OCI-LY7 (cell line): ENCODE data around the gene LIPC. TPM values are rescaled to one million over a fixed set of nuclear protein-coding genes. Genes with fewer than 3 reads are reported as not detected.

Experiments used
- BruUV-seq: library from RNA; stranded (reverse); fragments of 400-500 nt; replicated peaks from 2 replicates; lab custom pipeline; 2021; lab: Mats Ljungman, UMichigan
- CTCF ChIA-PET: fragments of 300-600 bp; sonication (Branson Sonifier 250); formaldehyde crosslinking; loops from one replicate; lab custom pipeline; 2022; ENCODE audit warnings: antibody characterized with exemption; ENCODE audit not compliant: unreplicated experiment; lab: Charles Lee
- POLR2A ChIA-PET: fragments of 300-600 bp; sonication (Branson Sonifier 250); formaldehyde crosslinking; loops from one replicate; lab custom pipeline; 2022; ENCODE audit warnings: antibody characterized with exemption; lab: Charles Lee
- DNase-seq: peaks from one replicate; pipeline ENCODE4 v3.0.0-alpha.2; 2015; ENCODE audit warnings: low spot score
- H2AFZ ChIP-seq: fragments of 200-600 bp; sonication (generic), shearing (Covaris generic); 2 replicates; pipeline ENCODE4 v1.6.1; 2014; ENCODE audit warnings: mild to moderate bottlenecking, antibody characterized with exemption, low read length, moderate library complexity
- H3K27ac ChIP-seq: fragments of 200-600 bp; sonication (generic); 2 replicates; pipeline ENCODE4 v1.5.1; 2014; ENCODE audit warnings: mixed run types, low read depth, mild to moderate bottlenecking, moderate library complexity, low read length, inconsistent platforms; ENCODE audit not compliant: poor library complexity, severe bottlenecking
- H3K36me3 ChIP-seq: fragments of 200-600 bp; sonication (generic); 2 replicates; pipeline ENCODE4 v1.6.1; 2014; ENCODE audit warnings: mild to moderate bottlenecking, antibody characterized with exemption, low read length, moderate library complexity, mixed read lengths; ENCODE audit not compliant: insufficient read depth
- H3K4me1 ChIP-seq: fragments of 200-600 bp; sonication (generic); 2 replicates; pipeline ENCODE4 v1.5.1; 2014; ENCODE audit warnings: mild to moderate bottlenecking, low read length; ENCODE audit not compliant: insufficient read depth, poor library complexity, severe bottlenecking
- H3K4me2 ChIP-seq: fragments of 200-600 bp; sonication (generic); 2 replicates; pipeline ENCODE4 v1.6.1; 2014; ENCODE audit warnings: mild to moderate bottlenecking, low read length
- H3K4me3 ChIP-seq: fragments of 200-600 bp; sonication (generic); 2 replicates; pipeline ENCODE4 v1.5.1; 2014; ENCODE audit warnings: mild to moderate bottlenecking, low read depth, low read length; ENCODE audit not compliant: poor library complexity, severe bottlenecking
- H3K79me2 ChIP-seq: fragments of 200-600 bp; sonication (generic); 2 replicates; pipeline ENCODE4 v1.6.1; 2016; ENCODE audit warnings: low read depth, mild to moderate bottlenecking, low read length, moderate library complexity, mixed read lengths; ENCODE audit not compliant: insufficient read depth
- H3K9me2 ChIP-seq: fragments of 200-600 bp; sonication (generic); 2 replicates; pipeline ENCODE4 v1.6.1; 2016; ENCODE audit warnings: mild to moderate bottlenecking, low read length, mixed read lengths; ENCODE audit not compliant: insufficient read depth
- H3K9me3 ChIP-seq: fragments of 200-600 bp; sonication (generic); 2 replicates; pipeline ENCODE4 v1.6.1; 2014; ENCODE audit warnings: mild to moderate bottlenecking, mixed run types, low read length, mixed read lengths
- H4K20me1 ChIP-seq: fragments of 200-600 bp; sonication (generic); 2 replicates; pipeline ENCODE4 v1.6.1; 2014; ENCODE audit warnings: mild to moderate bottlenecking, antibody characterized with exemption, low read length, moderate library complexity, mixed read lengths; ENCODE audit not compliant: insufficient read depth
- CTCF ChIP-seq: fragments of 200-600 bp; sonication (generic); conservative IDR thresholded peaks from 2 replicates; pipeline ENCODE4 v1.5.1; 2014; ENCODE audit warnings: mild to moderate bottlenecking, antibody characterized with exemption, low read length, moderate library complexity, mixed read lengths
- EZH2phosphoT487 ChIP-seq: fragments of 200-600 bp; sonication (generic); IDR thresholded peaks from 2 replicates; pipeline ENCODE4 v1.6.1; 2018; ENCODE audit warnings: low read depth, borderline replicate concordance, mild to moderate bottlenecking, mixed run types, antibody characterized with exemption, low read length, moderate library complexity, mixed read lengths
- intact Hi-C: fragments of 100-400 bp; cut with micrococcal nuclease; formaldehyde crosslinking; loops from one replicate; pipeline ENCODE4 v1.10.0; 2022; ENCODE audit not compliant: unreplicated experiment
- total RNA-seq, 2 experiments: library from RNA; depleted of rRNA in 1 of 2; stranded (reverse); fragments of >200 nt in 1 of 2; shearing (Covaris generic) in 1 of 2; gene quantifications; 2 replicates each; pipeline ENCODE4 v1.2.3, GENCODE V29; 2014 to 2022

Gene LIPC
- total RNA-seq, 2 experiments from 2014 or later: 0.50 TPM; not detected in 1

GRCh38 chr15:58452775-58453174 lies 21.0 kb downstream of the LIPC start:
- H4K20me1 ChIP-seq: no peaks in the 10 kb centered on the region
- ChIA-PET POLR2A (no interaction called here), CTCF (no interaction called here)
- H3K9me3 ChIP-seq: no peaks in the 10 kb centered on the region
- H2AFZ ChIP-seq: no peak overlapping the region
- intact Hi-C loops: no loop called here
- H3K27ac ChIP-seq: no peak overlapping the region
- no peak for DNase-seq
- no peak overlapping the region for H3K4me2 ChIP-seq
- H3K4me1 ChIP-seq: peaks cover 4% of the 10 kb centered on the region
- TF ChIP-seq CTCF (no peak), EZH2phosphoT487 (no peak)
- H3K79me2 ChIP-seq: no peaks in the 10 kb centered on the region
- H3K36me3 ChIP-seq: no peaks in the 10 kb centered on the region
- H3K9me2 ChIP-seq: no peaks in the 10 kb centered on the region
- no TSS peak for BruUV-seq
- no peak overlapping the region for H3K4me3 ChIP-seq

DNA sequence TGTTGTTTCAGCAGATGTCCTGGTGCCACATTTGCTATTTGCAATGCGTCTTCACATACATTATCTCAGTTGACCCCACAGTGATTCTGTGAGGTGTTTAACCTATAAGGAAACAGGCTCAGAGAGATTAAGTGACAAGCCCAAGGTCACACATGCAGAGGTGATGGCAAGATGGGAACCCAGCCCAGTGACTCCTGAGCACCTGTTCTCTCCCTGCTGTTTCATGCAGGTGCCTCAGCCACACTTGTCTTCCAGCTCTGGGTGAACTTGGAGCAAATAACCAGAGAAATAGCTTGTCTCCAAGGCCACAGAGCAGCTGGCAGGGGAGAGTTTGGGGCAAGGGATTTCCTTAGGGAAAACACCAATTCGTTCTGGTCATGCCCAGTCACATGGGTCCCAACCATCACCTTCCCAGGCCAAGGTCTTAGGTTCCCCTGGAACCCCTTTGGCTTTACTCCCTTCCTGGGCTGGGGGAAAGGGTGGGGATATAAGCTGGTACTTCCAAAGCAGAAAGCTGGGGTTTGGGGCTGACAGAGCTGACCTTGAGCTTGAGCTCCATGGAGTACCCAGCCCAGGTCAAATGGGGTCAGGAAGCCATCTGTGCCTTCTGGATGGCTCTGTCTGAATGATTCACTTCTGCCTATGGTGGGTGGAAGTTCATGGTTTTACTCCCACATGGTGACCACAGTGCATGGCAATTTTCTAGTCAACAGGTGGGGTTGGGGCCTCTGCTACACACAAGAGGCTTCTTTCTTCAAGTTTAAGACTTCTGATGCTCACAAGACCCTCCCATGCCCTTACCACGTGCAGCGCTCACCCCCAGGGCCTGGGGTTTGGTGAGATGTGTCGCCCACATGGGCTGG lies 22.4 kb downstream of the LIPC start:
- H3K4me3 ChIP-seq: no peak overlapping the region
- no peak for DNase-seq
- intact Hi-C loops: no loop called here
- ChIA-PET POLR2A (no interaction called here), CTCF (no interaction called here)
- no peak overlapping the region for H3K4me2 ChIP-seq
- no peaks in the 10 kb centered on the region for H3K36me3 ChIP-seq
- H3K79me2 ChIP-seq: no peaks in the 10 kb centered on the region
- no peak overlapping the region for H2AFZ ChIP-seq
- no peaks in the 10 kb centered on the region for H3K9me2 ChIP-seq
- H3K27ac ChIP-seq: no peak overlapping the region
- H3K9me3 ChIP-seq: no peaks in the 10 kb centered on the region
- TF ChIP-seq CTCF: no peak
- TF ChIP-seq EZH2phosphoT487: no peak
- H3K4me1 ChIP-seq: peaks cover 18% of the 10 kb centered on the region
- H4K20me1 ChIP-seq: no peaks in the 10 kb centered on the region
- no TSS peak for BruUV-seq

- intact Hi-C loops: no loop called here
- BruUV-seq: no TSS peak
- no peak for DNase-seq
- no peak overlapping the region for H3K4me2 ChIP-seq
- H3K4me3 ChIP-seq: no peak overlapping the region
- H2AFZ ChIP-seq: no peak overlapping the region
- no peaks in the 10 kb centered on the region for H3K9me3 ChIP-seq
- no peaks in the 10 kb centered on the region for H3K9me2 ChIP-seq
- H3K27ac ChIP-seq: no peak overlapping the region
- no peaks in the 10 kb centered on the region for H3K36me3 ChIP-seq
- ChIA-PET CTCF (no interaction called here), POLR2A (no interaction called here)
- H3K79me2 ChIP-seq: no peaks in the 10 kb centered on the region
- peaks cover 26% of the 10 kb centered on the region for H3K4me1 ChIP-seq
- TF ChIP-seq CTCF (no peak), EZH2phosphoT487 (no peak)
- no peaks in the 10 kb centered on the region for H4K20me1 ChIP-seq
These were observed 23.2 kb downstream of the LIPC start for GRCh38 chr15:58454950-58455401.
